Hepatocyte (in vitro differentiated cells): ENCODE results near the gene G6PC2. TPM values are rescaled to one million over a fixed set of nuclear protein-coding genes. Genes with fewer than 3 reads are reported as not detected.

ENCODE experiments used
- DNase-seq: peaks from one replicate; pipeline ENCODE4 v3.0.0-alpha.2; 2016; ENCODE audit warnings: low spot score
- H2AFZ ChIP-seq: fragments of 200-600 bp; sonication (generic); 2 replicates; pipeline ENCODE4 v1.6.0; 2016; ENCODE audit warnings: antibody characterized with exemption, mild to moderate bottlenecking
- H3K27ac ChIP-seq: fragments of 200-600 bp; sonication (generic); 2 replicates; pipeline ENCODE4 v1.5.1; 2016; ENCODE audit warnings: mild to moderate bottlenecking
- H3K27me3 ChIP-seq: fragments of 200-600 bp; sonication (generic); 2 replicates; pipeline ENCODE4 v1.6.1; 2016
- H3K36me3 ChIP-seq: fragments of 200-600 bp; sonication (generic); replicated peaks from 2 replicates; pipeline ENCODE4 v1.5.1; 2016; ENCODE audit warnings: low read depth; ENCODE audit not compliant: insufficient read depth
- H3K4me1 ChIP-seq: fragments of 200-600 bp; sonication (generic); 2 replicates; pipeline ENCODE4 v1.5.1; 2016; ENCODE audit warnings: mild to moderate bottlenecking, moderate library complexity; ENCODE audit not compliant: insufficient read depth
- H3K4me2 ChIP-seq: fragments of 200-600 bp; sonication (generic); 2 replicates; pipeline ENCODE4 v1.6.0; 2016
- H3K4me3 ChIP-seq: fragments of 200-600 bp; sonication (generic); 2 replicates; pipeline ENCODE4 v1.5.1; 2016; ENCODE audit warnings: mild to moderate bottlenecking
- H3K79me2 ChIP-seq: fragments of 200-600 bp; sonication (generic); 2 replicates; pipeline ENCODE4 v1.6.0; 2017; ENCODE audit warnings: mild to moderate bottlenecking
- H3K9me2 ChIP-seq: fragments of 200-600 bp; sonication (generic); replicated peaks from 2 replicates; pipeline ENCODE4 v1.6.0; 2017; ENCODE audit warnings: mild to moderate bottlenecking; ENCODE audit not compliant: insufficient read depth
- H3K9me3 ChIP-seq: fragments of 200-600 bp; sonication (generic); 2 replicates; pipeline ENCODE4 v1.5.1; 2016; ENCODE audit warnings: low read depth, mild to moderate bottlenecking
- H4K20me1 ChIP-seq: fragments of 200-600 bp; sonication (generic); 2 replicates; pipeline ENCODE4 v1.6.0; 2016; ENCODE audit warnings: mild to moderate bottlenecking; ENCODE audit not compliant: insufficient read depth, poor library complexity, severe bottlenecking
- EZH2 ChIP-seq: fragments of 200-600 bp; sonication (generic); IDR thresholded peaks from 2 replicates; pipeline ENCODE4 v1.6.1; 2016; ENCODE audit warnings: antibody characterized with exemption, mild to moderate bottlenecking, borderline replicate concordance
- EZH2phosphoT487 ChIP-seq: fragments of 200-600 bp; sonication (generic); IDR thresholded peaks from one replicate; pipeline ENCODE4 v1.6.1; 2018; ENCODE audit warnings: antibody characterized with exemption, mild to moderate bottlenecking, low read depth, moderate library complexity; ENCODE audit not compliant: unreplicated experiment, severe bottlenecking
- WGBS: methylation state at CpG from one replicate; pipeline ENCODE4 v1.1.6; 2016; ENCODE audit warnings: low lambda C conversion rate; ENCODE audit errors: missing lambda C conversion rate; 5-methylcytosine and 5-hydroxymethylcytosine counted together
- polyA plus RNA-seq: library from polyadenylated mRNA; unstranded; fragments of >200 nt; fragmentation: Nextera tagmentation; extraction: Ambion mirVana; gene quantifications from 2 replicates; pipeline ENCODE4 v1.2.1, GENCODE V29; 2016
- total RNA-seq: library from RNA; depleted of rRNA; stranded (reverse); fragments of >200 nt; gene quantifications from 2 replicates; pipeline ENCODE4 v1.2.3, GENCODE V29; 2014
- TF ChIP-seq, protein P1 (sequence below): fragments of 200-600 bp; sonication (generic); IDR thresholded peaks from 2 replicates; pipeline ENCODE4 v1.5.1; 2016; ENCODE audit warnings: antibody characterized with exemption, mild to moderate bottlenecking; ENCODE audit not compliant: poor library complexity

The G6PC2 gene
- total and polyA plus RNA-seq, 2 experiments from 2014 or later = not detected

DNA sequence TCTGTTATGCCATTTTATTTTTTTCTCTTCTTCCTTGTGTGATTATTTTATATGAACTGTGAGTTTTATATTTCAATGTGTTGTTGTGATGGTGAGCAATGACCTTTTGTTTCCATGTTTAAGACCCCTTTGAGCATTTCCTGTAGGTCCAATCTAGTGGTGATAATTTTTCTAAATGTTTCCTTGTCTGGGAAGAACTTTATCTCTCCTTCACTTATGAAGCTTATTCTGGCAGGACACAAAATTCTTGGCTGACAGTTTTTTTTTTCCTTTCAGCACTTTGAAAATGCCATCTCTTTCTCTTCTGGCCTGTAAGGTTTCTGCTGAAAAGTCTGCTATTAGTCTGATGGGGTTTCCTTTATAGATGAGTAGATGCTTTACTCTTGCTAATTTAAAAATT, 53.2 kb downstream of the G6PC2 start:
- Histone ChIP-seq H3K36me3 (no peaks in the 10 kb centered on the region), H3K4me3 (no peak overlapping the region), H3K27me3 (no peaks in the 10 kb centered on the region), H3K79me2 (no peaks in the 10 kb centered on the region), H3K9me2 (no peaks in the 10 kb centered on the region), H3K4me1 (no peaks in the 10 kb centered on the region), H3K9me3 (no peaks in the 10 kb centered on the region), H4K20me1 (no peaks in the 10 kb centered on the region), H2AFZ (no peak overlapping the region), H3K4me2 (no peak overlapping the region), H3K27ac (no peak overlapping the region)
- DNase-seq = no peak
- TF ChIP-seq EZH2 (no peak), EZH2phosphoT487 (no peak)
- TF ChIP-seq, protein P1, sequence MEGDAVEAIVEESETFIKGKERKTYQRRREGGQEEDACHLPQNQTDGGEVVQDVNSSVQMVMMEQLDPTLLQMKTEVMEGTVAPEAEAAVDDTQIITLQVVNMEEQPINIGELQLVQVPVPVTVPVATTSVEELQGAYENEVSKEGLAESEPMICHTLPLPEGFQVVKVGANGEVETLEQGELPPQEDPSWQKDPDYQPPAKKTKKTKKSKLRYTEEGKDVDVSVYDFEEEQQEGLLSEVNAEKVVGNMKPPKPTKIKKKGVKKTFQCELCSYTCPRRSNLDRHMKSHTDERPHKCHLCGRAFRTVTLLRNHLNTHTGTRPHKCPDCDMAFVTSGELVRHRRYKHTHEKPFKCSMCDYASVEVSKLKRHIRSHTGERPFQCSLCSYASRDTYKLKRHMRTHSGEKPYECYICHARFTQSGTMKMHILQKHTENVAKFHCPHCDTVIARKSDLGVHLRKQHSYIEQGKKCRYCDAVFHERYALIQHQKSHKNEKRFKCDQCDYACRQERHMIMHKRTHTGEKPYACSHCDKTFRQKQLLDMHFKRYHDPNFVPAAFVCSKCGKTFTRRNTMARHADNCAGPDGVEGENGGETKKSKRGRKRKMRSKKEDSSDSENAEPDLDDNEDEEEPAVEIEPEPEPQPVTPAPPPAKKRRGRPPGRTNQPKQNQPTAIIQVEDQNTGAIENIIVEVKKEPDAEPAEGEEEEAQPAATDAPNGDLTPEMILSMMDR = no peak

DNA sequence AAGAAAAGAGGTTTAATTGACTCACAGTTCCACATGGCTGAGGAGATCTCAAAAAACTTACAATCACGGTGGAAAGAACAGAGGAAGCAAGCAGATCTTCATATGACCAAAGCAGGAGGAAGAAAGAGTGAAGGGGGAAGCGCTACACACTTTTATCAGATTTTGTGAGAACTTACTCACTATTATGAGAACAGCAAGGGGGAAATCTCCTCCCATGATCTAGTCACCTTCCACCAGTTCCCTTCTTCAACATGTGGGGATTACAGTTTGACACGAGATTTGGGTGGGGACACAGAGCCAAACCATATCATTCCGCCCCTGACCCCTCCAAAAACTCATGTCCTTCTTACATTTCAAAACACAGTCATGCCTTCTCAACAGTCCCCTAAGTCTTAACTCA, 54.2 kb downstream of the G6PC2 start:
- Histone ChIP-seq H3K9me2 (no peaks in the 10 kb centered on the region), H3K4me2 (no peak overlapping the region), H3K4me3 (no peak overlapping the region), H3K27ac (no peak overlapping the region), H3K79me2 (no peaks in the 10 kb centered on the region), H2AFZ (no peak overlapping the region), H3K27me3 (no peaks in the 10 kb centered on the region), H3K36me3 (no peaks in the 10 kb centered on the region), H4K20me1 (no peaks in the 10 kb centered on the region), H3K4me1 (no peaks in the 10 kb centered on the region), H3K9me3 (no peaks in the 10 kb centered on the region)
- TF ChIP-seq EZH2 (no peak), EZH2phosphoT487 (no peak)
- TF ChIP-seq, protein P1 = no peak
- WGBS = 92% methylated on average over 4 of the region's 4 CpGs
- DNase-seq = no peak

DNA sequence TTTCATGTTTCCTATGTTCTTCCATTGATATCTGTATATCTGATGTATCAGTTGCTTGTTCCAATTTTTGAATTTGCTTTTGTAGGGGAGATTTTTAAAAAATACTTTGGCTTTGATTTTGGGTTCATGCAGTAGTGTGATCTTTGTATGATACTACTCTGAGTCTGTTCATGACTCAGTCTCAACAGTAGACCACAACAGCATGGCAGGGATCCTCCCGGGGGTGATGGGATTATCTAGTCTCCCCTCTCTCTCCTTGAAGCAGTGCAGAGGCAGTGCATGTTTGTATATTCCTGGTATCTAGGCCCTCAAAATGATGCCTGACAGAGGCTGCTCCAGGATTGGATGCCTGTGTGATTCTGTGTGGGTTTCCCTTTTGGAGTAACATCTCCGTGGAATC, 55.3 kb downstream of the G6PC2 start:
- H4K20me1 ChIP-seq = no peaks in the 10 kb centered on the region
- 94% methylated on average over 2 of the region's 2 CpGs for WGBS

More for the DNA sequence above, 55.3 kb downstream of the G6PC2 start:
- Histone ChIP-seq H3K27me3 (no peaks in the 10 kb centered on the region), H3K4me2 (no peak overlapping the region), H3K9me2 (no peaks in the 10 kb centered on the region), H3K4me1 (no peaks in the 10 kb centered on the region), H3K4me3 (no peak overlapping the region), H2AFZ (no peak overlapping the region), H3K36me3 (no peaks in the 10 kb centered on the region), H3K27ac (no peak overlapping the region), H3K79me2 (no peaks in the 10 kb centered on the region), H3K9me3 (no peaks in the 10 kb centered on the region)
- TF ChIP-seq, protein P1 = no peak
- no peak for TF ChIP-seq EZH2
- no peak for TF ChIP-seq EZH2phosphoT487
- no peak for DNase-seq

Other genes with a start within 250 kb of the G6PC2 start
- 10.7 and 19.1 TPM in 2 replicates for gene NOSTRIN, start 98.7 kb upstream of the G6PC2 start, total RNA-seq
- 5.8 and 10.1 TPM in 2 replicates for gene NOSTRIN, start 98.7 kb upstream of the G6PC2 start, polyA plus RNA-seq
- gene SPC25, start 10.9 kb upstream of the G6PC2 start, total RNA-seq = 4.1 and 11.2 TPM in 2 replicates
- gene SPC25, start 10.9 kb upstream of the G6PC2 start, polyA plus RNA-seq = 8.1 and 8.3 TPM in 2 replicates
- gene ABCB11, start 130.0 kb downstream of the G6PC2 start, total RNA-seq = 7.3 and 9.2 TPM in 2 replicates
- 2.0 and 2.7 TPM in 2 replicates for gene ABCB11, start 130.0 kb downstream of the G6PC2 start, polyA plus RNA-seq
- 1.1 and 1.2 TPM in 2 replicates for gene DHRS9, start 168.3 kb downstream of the G6PC2 start, total RNA-seq
- gene DHRS9, start 168.3 kb downstream of the G6PC2 start, polyA plus RNA-seq = 2.2 and 3.1 TPM in 2 replicates